ENCODE measurements around the gene BNIP3.

- no peak for TF ChIP-seq CTCF (IDR thresholded peaks at IDR 0.05; ENCODE audit: borderline replicate concordance, extremely low read depth, low read length, poor library complexity, severe bottlenecking)
- no peak for TF ChIP-seq EZH2 (IDR thresholded peaks at IDR 0.05; ENCODE audit: borderline replicate concordance, low read depth, low read length, severe bottlenecking)
Observed at GRCh38 chr10:132010483-132010882, 28.8 kb upstream of the BNIP3 start.
